Ureter (tissue), 1 donor: Measurements from ENCODE around the gene PCF11. TPM values are rescaled to one million over a fixed set of nuclear protein-coding genes. Genes with fewer than 3 reads are reported as not detected.

Experiments used
- DNase-seq: peaks from one replicate; pipeline ENCODE4 v3.0.0-alpha.2; 2020; ENCODE audit warnings: low spot score
- total RNA-seq: library from RNA; stranded (reverse); gene quantifications from one replicate; pipeline ENCODE4 v1.2.4, GENCODE V29; 2023
- donor health status: DM: yes; HTN: yes; CAD: no.

PCF11 gene
- total RNA-seq, 1 donor from 2014 or later: 106 TPM

- peak; percentile 99 for DNase-seq
Measured at GRCh38 chr11:83156144-83156995, 561 bp upstream of the PCF11 start.

GRCh38 chr11:83157594-83158356, 844 bp downstream of the PCF11 start:
- peak; percentile 71 for DNase-seq

GRCh38 chr11:83158357-83158786, 1.4 kb downstream of the PCF11 start:
- DNase-seq: no peak

GRCh38 chr11:83158965-83159901, 2.3 kb downstream of the PCF11 start:
- DNase-seq: no peak

GRCh38 chr11:83159902-83160865, 3.3 kb downstream of the PCF11 start:
- DNase-seq: peak; percentile 67

GRCh38 chr11:83161610-83162199, 4.8 kb downstream of the PCF11 start:
- DNase-seq: no peak

- no peak for DNase-seq
Measured at GRCh38 chr11:83162377-83162776, 5.4 kb downstream of the PCF11 start.

- DNase-seq: no peak
Measured at GRCh38 chr11:83166193-83166866, 9.4 kb downstream of the PCF11 start.

GRCh38 chr11:83168756-83169155, 11.8 kb downstream of the PCF11 start:
- DNase-seq: no peak

- DNase-seq: no peak
Measured at GRCh38 chr11:83170865-83171264, 13.9 kb downstream of the PCF11 start.

GRCh38 chr11:83172551-83172950, 15.6 kb downstream of the PCF11 start:
- no peak for DNase-seq

GRCh38 chr11:83174008-83174407, 17.1 kb downstream of the PCF11 start:
- no peak for DNase-seq

GRCh38 chr11:83175815-83176214, 18.9 kb downstream of the PCF11 start:
- no peak for DNase-seq

- no peak for DNase-seq
Measured at GRCh38 chr11:83181815-83182214, 24.9 kb downstream of the PCF11 start.

GRCh38 chr11:83185767-83186166, 28.8 kb downstream of the PCF11 start:
- no peak for DNase-seq

- DNase-seq: no peak
Measured at GRCh38 chr11:83187465-83187864, 30.5 kb downstream of the PCF11 start.

- no peak for DNase-seq
Measured at GRCh38 chr11:83191491-83191890, 34.6 kb downstream of the PCF11 start.

- DNase-seq: no peak
Measured at GRCh38 chr11:83191986-83192385, 35.1 kb downstream of the PCF11 start.

GRCh38 chr11:83192606-83193245, 35.8 kb downstream of the PCF11 start:
- no peak for DNase-seq
